GM23338 (cell line): Measurements from ENCODE around the gene ATF2. TPM values are rescaled to one million over a fixed set of nuclear protein-coding genes. Genes with fewer than 3 reads are reported as not detected.

Source experiments
- ATAC-seq: fragments of 200-7000 bp; cut with Tn5 transposase; 3 replicates; pipeline ENCODE4 v1.9.1; 2020
- DNase-seq: peaks from one replicate; pipeline ENCODE4 v3.0.0-alpha.2; 2015; ENCODE audit warnings: low spot score
- H2AFZ ChIP-seq: fragments of 200-600 bp; sonication (generic); 2 replicates; pipeline ENCODE4 v1.8.0; 2016; ENCODE audit warnings: antibody characterized with exemption, mild to moderate bottlenecking, moderate library complexity
- H3F3A ChIP-seq: fragments of 200-600 bp; sonication (generic); replicated peaks from 2 replicates; pipeline ENCODE4 v1.8.0; 2017; ENCODE audit warnings: antibody characterized with exemption, mixed run types, low read depth
- H3K27ac ChIP-seq: fragments of 200-600 bp; sonication (generic); 2 replicates; pipeline ENCODE4 v1.6.1; 2016; ENCODE audit warnings: low read depth
- H3K27me3 ChIP-seq: fragments of 200-600 bp; sonication (generic); 2 replicates; pipeline ENCODE4 v1.8.0; 2016; ENCODE audit warnings: mild to moderate bottlenecking, mixed run types, moderate library complexity; ENCODE audit not compliant: insufficient read depth
- H3K36me3 ChIP-seq: fragments of 200-600 bp; sonication (generic); 2 replicates; pipeline ENCODE4 v1.8.0; 2016; ENCODE audit warnings: mild to moderate bottlenecking; ENCODE audit not compliant: insufficient read depth
- H3K4me1 ChIP-seq: fragments of 200-600 bp; sonication (generic); 2 replicates; pipeline ENCODE4 v1.8.0; 2016; ENCODE audit warnings: mild to moderate bottlenecking, moderate library complexity; ENCODE audit not compliant: insufficient read depth
- H3K4me2 ChIP-seq: fragments of 200-600 bp; sonication (generic); 2 replicates; pipeline ENCODE4 v1.7.1; 2017; ENCODE audit warnings: mixed run types
- H3K4me3 ChIP-seq: fragments of 200-600 bp; sonication (generic); 2 replicates; pipeline ENCODE4 v1.6.1; 2016; ENCODE audit warnings: mixed run types
- H3K79me2 ChIP-seq: fragments of 200-600 bp; sonication (generic); replicated peaks from 2 replicates; pipeline ENCODE4 v1.8.0; 2017; ENCODE audit warnings: mild to moderate bottlenecking; ENCODE audit not compliant: insufficient read depth
- H3K9me2 ChIP-seq: fragments of 200-600 bp; sonication (generic); 2 replicates; pipeline ENCODE4 v1.8.0; 2017; ENCODE audit not compliant: insufficient read depth
- H4K20me1 ChIP-seq: fragments of 200-600 bp; sonication (generic); replicated peaks from 2 replicates; pipeline ENCODE4 v1.8.0; 2017; ENCODE audit warnings: mild to moderate bottlenecking; ENCODE audit not compliant: insufficient read depth
- H3K27ac Mint-ChIP-seq: 2 replicates; pipeline ENCODE4 v1.8.0; 2020; ENCODE audit warnings: inconsistent platforms, mild to moderate bottlenecking, moderate library complexity, mixed read lengths
- H3K27me3 Mint-ChIP-seq: 3 replicates; pipeline ENCODE4 v1.8.0; 2022; ENCODE audit warnings: low read depth, mild to moderate bottlenecking, moderate library complexity, mixed read lengths, inconsistent platforms; ENCODE audit not compliant: insufficient read depth, poor library complexity
- H3K36me3 Mint-ChIP-seq: 3 replicates; pipeline ENCODE4 v1.8.0; 2021; ENCODE audit warnings: low read depth, mild to moderate bottlenecking, inconsistent platforms, moderate library complexity, mixed read lengths
- H3K4me1 Mint-ChIP-seq: 3 replicates; pipeline ENCODE4 v1.8.0; 2020; ENCODE audit warnings: mild to moderate bottlenecking, inconsistent platforms, mixed read lengths
- H3K4me3 Mint-ChIP-seq: 3 replicates; pipeline ENCODE4 v1.8.0; 2021; ENCODE audit warnings: moderate library complexity, mild to moderate bottlenecking, inconsistent platforms, mixed read lengths
- H3K9me3 Mint-ChIP-seq: 3 replicates; pipeline ENCODE4 v1.8.0; 2020; ENCODE audit warnings: moderate library complexity, mild to moderate bottlenecking, inconsistent platforms, mixed read lengths
- CTCF ChIP-seq, 2 experiments: fragments of 200-600 bp in 1 of 2; sonication (generic) in 1 of 2; conservative IDR thresholded peaks; 2 replicates each; pipeline versions ENCODE4 v1.5.1 to v1.6.1; 2016 to 2017; ENCODE audit warnings: antibody characterized with exemption in 2 of 2, low read depth in 2 of 2, mild to moderate bottlenecking in 2 of 2, moderate library complexity in 1 of 2
- EZH2 ChIP-seq: fragments of 200-600 bp; sonication (generic); IDR thresholded peaks from one replicate; pipeline ENCODE4 v1.8.0; 2017; ENCODE audit warnings: antibody characterized with exemption, mild to moderate bottlenecking, low read depth; ENCODE audit not compliant: unreplicated experiment
- ZNF331 ChIP-seq: fragments of 250-450 bp; sonication (Bioruptor Pico); IDR thresholded peaks from 2 replicates; pipeline ENCODE4 v1.5.0; 2020; ENCODE audit warnings: low read depth, mild to moderate bottlenecking, moderate library complexity
- ZNF462 ChIP-seq: fragments of 250-450 bp; sonication (Bioruptor Pico); IDR thresholded peaks from 2 replicates; pipeline ENCODE4 v1.5.0; 2020; ENCODE audit warnings: mild to moderate bottlenecking, moderate library complexity
- polyA plus RNA-seq: library from polyadenylated mRNA; unstranded; fragments of >200 nt; fragmentation: Nextera tagmentation; extraction: Ambion mirVana; gene quantifications from 2 replicates; pipeline ENCODE4 v1.2.1, GENCODE V29; 2016
- total RNA-seq: library from RNA; depleted of rRNA; stranded (reverse); fragments of >200 nt; shearing (Covaris generic); gene quantifications from 2 replicates; pipeline ENCODE4 v1.2.3, GENCODE V29; 2014

The ATF2 gene
- total and polyA plus RNA-seq, 2 experiments from 2014 or later: 23.6 to 56.2 TPM

GRCh38 chr2:175034716-175035115 is 133.3 kb downstream of the ATF2 start (continued):
- TF ChIP-seq ZNF462 (CRISPR knock-in tag): no peak
- TF ChIP-seq ZNF331: no peak

GRCh38 chr2:175030380-175031271 is 137.4 kb downstream of the ATF2 start:
- Histone ChIP-seq H3K27me3 (no peaks in the 10 kb centered on the region), H3K27ac (no peak overlapping the region), H3K9me2 (no peaks in the 10 kb centered on the region), H3K36me3 (no peaks in the 10 kb centered on the region), H3K4me2 (no peak overlapping the region), H3K4me1 (peaks cover 5% of the 10 kb centered on the region; the same call in 1 of the 2 replicates), H4K20me1 (no peaks in the 10 kb centered on the region; the same call in 1 of the 2 replicates), H3K4me3 (no peak overlapping the region), H3K79me2 (no peaks in the 10 kb centered on the region), H2AFZ (peak overlapping the region; percentile 54; the same call in 1 of the 2 replicates), H3F3A (no peaks in the 10 kb centered on the region)
- ATAC-seq (peak; percentile 98), DNase-seq (peak; percentile 82)
- H3K27me3 Mint-ChIP-seq: peaks cover 2% of the 10 kb centered on the region
- H3K4me1 Mint-ChIP-seq: peaks cover 17% of the 10 kb centered on the region; the same call in 2 of the 3 replicates
- no peak overlapping the region; the same call in 1 of the 2 replicates for H3K27ac Mint-ChIP-seq
- H3K4me3 Mint-ChIP-seq: no peak overlapping the region
- H3K9me3 Mint-ChIP-seq: no peaks in the 10 kb centered on the region
- H3K36me3 Mint-ChIP-seq: no peaks in the 10 kb centered on the region
- peak; percentile 61 to 82 for TF ChIP-seq CTCF (conservative IDR thresholded peaks at IDR 0.05; ENCODE audit: low read depth in 2 of 2)
- no peak for TF ChIP-seq EZH2
